GM19099 (cell line): ENCODE results near the gene EPB41L4B.

Source experiments
- POLR2A ChIP-seq: IDR thresholded peaks from 3 replicates; pipeline ENCODE4 v1.6.1; 2011; ENCODE audit warnings: low read depth; ENCODE audit not compliant: insufficient read length; ENCODE audit errors: extremely low read depth

Gene EPB41L4B

GRCh38 chr9:109249615-109250014 lies 71.2 kb downstream of the EPB41L4B start:
- TF ChIP-seq POLR2A: no peak

- TF ChIP-seq POLR2A: no peak
These were observed 72.7 kb downstream of the EPB41L4B start for GRCh38 chr9:109248133-109248581.

GRCh38 chr9:109247228-109247627 lies 73.6 kb downstream of the EPB41L4B start:
- no peak for TF ChIP-seq POLR2A

GRCh38 chr9:109246533-109246932 lies 74.3 kb downstream of the EPB41L4B start:
- no peak for TF ChIP-seq POLR2A

- TF ChIP-seq POLR2A: no peak
These were observed 75.5 kb downstream of the EPB41L4B start for GRCh38 chr9:109245310-109245897.

GRCh38 chr9:109244179-109245132 lies 76.4 kb downstream of the EPB41L4B start:
- no peak for TF ChIP-seq POLR2A

GRCh38 chr9:109242741-109243140 lies 78.1 kb downstream of the EPB41L4B start:
- no peak for TF ChIP-seq POLR2A

GRCh38 chr9:109242014-109242413 lies 78.8 kb downstream of the EPB41L4B start:
- no peak for TF ChIP-seq POLR2A

GRCh38 chr9:109241207-109241606 lies 79.7 kb downstream of the EPB41L4B start:
- TF ChIP-seq POLR2A: no peak

- no peak for TF ChIP-seq POLR2A
These were observed 81.6 kb downstream of the EPB41L4B start for GRCh38 chr9:109239240-109239639.

GRCh38 chr9:109238655-109239054 lies 82.2 kb downstream of the EPB41L4B start:
- TF ChIP-seq POLR2A: no peak

- no peak for TF ChIP-seq POLR2A
These were observed 82.7 kb downstream of the EPB41L4B start for GRCh38 chr9:109238125-109238524.

- no peak for TF ChIP-seq POLR2A
These were observed 88.2 kb downstream of the EPB41L4B start for GRCh38 chr9:109232449-109233237.

- no peak for TF ChIP-seq POLR2A
These were observed 89.3 kb downstream of the EPB41L4B start for GRCh38 chr9:109231593-109231992.

- TF ChIP-seq POLR2A: no peak
These were observed 90.6 kb downstream of the EPB41L4B start for GRCh38 chr9:109230277-109230676.
